ENCODE data around the gene SNRPD3. TPM values are rescaled to one million over a fixed set of nuclear protein-coding genes. Genes with fewer than 3 reads are reported as not detected.

The SNRPD3 gene
- total RNA-seq, 2 donors from 2014 or later, result 71.4 to 142 TPM

DNA sequence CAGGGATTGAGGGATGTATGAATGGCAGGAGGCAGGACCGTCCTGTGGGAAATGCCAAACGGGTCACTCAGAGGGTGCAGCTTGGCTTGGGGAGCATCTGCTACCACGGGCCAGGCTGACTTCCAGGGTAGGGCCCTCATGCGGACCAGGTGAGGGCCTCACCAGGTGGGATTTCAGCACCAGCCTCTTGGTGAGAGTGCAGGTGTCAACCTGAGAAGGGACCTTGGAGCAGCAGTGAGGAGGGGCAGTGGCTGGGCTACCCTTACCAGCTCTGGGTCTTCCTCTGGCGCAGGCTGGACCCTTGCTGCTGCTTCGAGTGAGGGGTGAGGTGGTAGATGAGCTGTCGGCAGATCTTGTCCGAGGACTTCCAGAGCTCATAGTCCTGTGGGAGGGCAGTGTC, 32.1 kb downstream of the SNRPD3 start:
- DNase-seq, result no peak
- no peak overlapping the region for H3K9ac ChIP-seq (ENCODE audit: low read depth in 2 of 2, low read length in 2 of 2)
- no peak overlapping the region for H3K27ac ChIP-seq
- no peaks in the 10 kb centered on the region for H3K36me3 ChIP-seq
- H3K27me3 ChIP-seq, result no peaks in the 10 kb centered on the region
- TF ChIP-seq, protein P1, sequence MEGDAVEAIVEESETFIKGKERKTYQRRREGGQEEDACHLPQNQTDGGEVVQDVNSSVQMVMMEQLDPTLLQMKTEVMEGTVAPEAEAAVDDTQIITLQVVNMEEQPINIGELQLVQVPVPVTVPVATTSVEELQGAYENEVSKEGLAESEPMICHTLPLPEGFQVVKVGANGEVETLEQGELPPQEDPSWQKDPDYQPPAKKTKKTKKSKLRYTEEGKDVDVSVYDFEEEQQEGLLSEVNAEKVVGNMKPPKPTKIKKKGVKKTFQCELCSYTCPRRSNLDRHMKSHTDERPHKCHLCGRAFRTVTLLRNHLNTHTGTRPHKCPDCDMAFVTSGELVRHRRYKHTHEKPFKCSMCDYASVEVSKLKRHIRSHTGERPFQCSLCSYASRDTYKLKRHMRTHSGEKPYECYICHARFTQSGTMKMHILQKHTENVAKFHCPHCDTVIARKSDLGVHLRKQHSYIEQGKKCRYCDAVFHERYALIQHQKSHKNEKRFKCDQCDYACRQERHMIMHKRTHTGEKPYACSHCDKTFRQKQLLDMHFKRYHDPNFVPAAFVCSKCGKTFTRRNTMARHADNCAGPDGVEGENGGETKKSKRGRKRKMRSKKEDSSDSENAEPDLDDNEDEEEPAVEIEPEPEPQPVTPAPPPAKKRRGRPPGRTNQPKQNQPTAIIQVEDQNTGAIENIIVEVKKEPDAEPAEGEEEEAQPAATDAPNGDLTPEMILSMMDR (IDR thresholded peaks at IDR 0.05), result no peak
- no peaks in the 10 kb centered on the region for H3K4me1 ChIP-seq
- intact Hi-C loops (cut with DNase I), result no loop called here
- no peaks in the 10 kb centered on the region for H3K9me3 ChIP-seq
- no peak overlapping the region for H3K4me3 ChIP-seq

DNA sequence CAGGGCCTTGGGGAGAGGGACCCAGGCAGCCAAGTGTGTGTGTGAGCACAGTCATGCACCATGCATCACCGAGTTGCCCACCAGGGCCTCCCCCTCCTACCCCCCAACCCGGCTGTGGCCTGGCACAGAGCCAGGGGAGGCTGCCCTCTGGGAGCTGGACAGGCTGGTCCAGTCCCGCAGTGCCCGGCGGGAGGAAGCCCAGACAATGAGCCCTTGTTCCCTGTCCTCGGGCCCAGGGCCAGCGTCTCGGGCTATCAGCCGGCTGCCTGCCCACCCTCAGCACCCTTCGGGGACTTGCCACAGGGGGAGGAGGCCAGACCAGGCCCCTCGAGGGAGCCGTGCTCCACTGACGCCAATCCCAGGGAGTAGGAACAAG, 32.6 kb downstream of the SNRPD3 start:
- H3K4me3 ChIP-seq, result no peak overlapping the region
- TF ChIP-seq, protein P1 (IDR thresholded peaks at IDR 0.05), result no peak
- DNase-seq, result no peak
- no peak overlapping the region for H3K9ac ChIP-seq (ENCODE audit: low read depth in 2 of 2, low read length in 2 of 2)
- H3K27ac ChIP-seq, result no peak overlapping the region
- H3K4me1 ChIP-seq, result no peaks in the 10 kb centered on the region
- intact Hi-C loops (cut with DNase I), result no loop called here
- H3K27me3 ChIP-seq, result no peaks in the 10 kb centered on the region
- H3K9me3 ChIP-seq, result no peaks in the 10 kb centered on the region
- H3K36me3 ChIP-seq, result no peaks in the 10 kb centered on the region

DNA sequence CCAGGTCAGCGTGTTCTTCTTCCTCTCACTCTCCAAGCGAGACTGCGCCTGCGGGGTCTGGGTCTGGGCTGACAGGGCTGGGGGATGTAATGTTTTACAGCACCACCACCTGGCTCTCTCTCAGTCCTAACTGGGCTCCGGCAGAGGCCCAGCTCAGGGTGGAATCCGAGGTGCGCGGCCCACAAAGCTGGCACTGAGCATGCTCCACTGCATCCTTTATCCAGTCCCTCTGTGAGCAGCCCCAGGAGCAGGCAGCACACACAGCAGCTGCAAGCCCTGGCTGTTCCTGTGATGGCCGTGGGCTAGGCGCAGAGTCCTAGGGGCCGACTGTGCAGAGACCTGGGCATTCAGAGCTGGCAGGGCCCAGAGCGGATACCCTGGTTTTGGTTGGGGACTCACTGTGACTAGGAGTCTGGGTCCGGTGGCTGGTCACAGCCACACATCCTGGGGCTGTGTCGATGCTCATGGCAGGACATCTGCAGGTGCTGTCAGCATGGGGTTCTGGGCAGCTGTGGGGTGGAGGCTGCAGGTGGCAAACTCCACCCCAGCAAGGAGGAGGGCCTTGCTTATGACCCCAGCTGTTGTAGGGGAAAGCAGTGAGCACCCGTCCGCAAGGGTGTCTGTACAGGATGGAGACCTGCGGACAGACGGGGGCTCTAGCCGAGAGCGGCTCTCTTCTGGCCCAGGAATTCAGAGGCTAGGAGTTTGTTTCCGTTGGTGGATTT, 33.1 kb downstream of the SNRPD3 start:
- Histone ChIP-seq H3K27me3 (no peaks in the 10 kb centered on the region), H3K4me3 (no peak overlapping the region), H3K4me1 (no peaks in the 10 kb centered on the region), H3K9me3 (no peaks in the 10 kb centered on the region), H3K36me3 (no peaks in the 10 kb centered on the region), H3K9ac (ENCODE audit: low read depth in 2 of 2, low read length in 2 of 2) (no peak overlapping the region), H3K27ac (no peak overlapping the region)
- TF ChIP-seq, protein P1 (IDR thresholded peaks at IDR 0.05), result no peak
- intact Hi-C loops (cut with DNase I), result no loop called here
- no peak for DNase-seq

DNA sequence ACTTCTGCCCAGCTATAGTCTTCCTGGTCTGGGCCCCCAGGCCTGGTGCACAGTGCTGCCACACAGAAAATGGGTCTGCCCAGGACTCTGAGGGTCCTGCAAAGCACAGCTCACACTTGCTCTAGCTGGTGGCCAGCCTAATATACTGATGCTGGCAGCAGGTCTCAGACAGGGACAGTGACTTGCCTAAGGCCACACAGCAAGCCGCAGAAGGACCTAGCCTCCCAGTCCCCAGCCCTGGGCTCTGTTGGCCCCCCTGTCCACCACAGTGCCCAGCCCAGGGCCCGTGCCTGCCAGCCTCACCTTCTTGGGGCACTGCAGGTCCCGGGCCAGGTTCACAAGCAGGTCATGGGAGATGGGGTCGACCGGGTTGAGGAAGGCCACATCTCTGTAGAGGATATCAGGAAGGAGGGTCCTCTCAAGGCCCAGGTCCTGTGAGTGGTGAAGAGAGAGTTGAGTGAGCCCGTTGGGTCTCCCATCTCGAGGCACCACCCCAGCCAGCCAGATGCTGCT, 33.8 kb downstream of the SNRPD3 start:
- no peaks in the 10 kb centered on the region for H3K27me3 ChIP-seq
- TF ChIP-seq, protein P1 (IDR thresholded peaks at IDR 0.05), result no peak
- no peaks in the 10 kb centered on the region for H3K4me1 ChIP-seq
- H3K9me3 ChIP-seq, result no peaks in the 10 kb centered on the region
- intact Hi-C loops (cut with DNase I), result no loop called here
- H3K36me3 ChIP-seq, result no peaks in the 10 kb centered on the region
- H3K9ac ChIP-seq (ENCODE audit: low read depth in 2 of 2, low read length in 2 of 2), result no peak overlapping the region
- H3K27ac ChIP-seq, result no peak overlapping the region
- no peak for DNase-seq
- H3K4me3 ChIP-seq, result no peak overlapping the region

DNA sequence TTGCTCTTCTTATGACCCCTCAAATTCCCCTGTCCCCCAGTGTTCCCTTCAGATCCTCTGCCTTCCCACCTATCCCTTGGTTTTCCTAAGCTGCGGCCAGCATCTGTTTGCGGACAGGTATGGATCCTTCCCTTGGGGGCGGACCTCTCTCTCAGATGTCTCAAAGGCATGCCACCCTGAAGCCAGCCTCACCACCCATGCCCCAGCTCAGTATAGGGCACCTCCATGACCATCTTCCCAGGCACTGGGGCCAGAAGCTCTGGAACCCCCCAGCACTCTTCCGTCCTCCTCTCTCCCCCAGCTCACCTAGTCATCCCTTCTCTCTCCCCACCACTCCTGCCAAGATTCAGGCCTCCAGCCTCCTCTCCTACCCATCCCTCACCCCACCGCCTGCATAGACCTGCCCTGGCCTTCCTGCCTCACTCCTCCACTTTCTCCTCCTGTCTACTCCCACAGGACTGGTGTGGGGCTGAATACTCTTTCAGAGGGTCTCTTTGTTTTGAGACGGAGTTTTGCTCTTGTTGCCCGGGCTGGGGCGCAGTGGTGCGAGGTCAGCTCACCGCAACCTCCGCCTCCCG, 34.9 kb downstream of the SNRPD3 start:
- no peak overlapping the region for H3K27ac ChIP-seq
- no peak overlapping the region for H3K9ac ChIP-seq (ENCODE audit: low read depth in 2 of 2, low read length in 2 of 2)
- H3K36me3 ChIP-seq, result no peaks in the 10 kb centered on the region
- H3K4me3 ChIP-seq, result no peak overlapping the region
- no peak for DNase-seq
- intact Hi-C loops (cut with DNase I), result no loop called here
- H3K4me1 ChIP-seq, result no peaks in the 10 kb centered on the region
- TF ChIP-seq, protein P1 (IDR thresholded peaks at IDR 0.05), result no peak
- no peaks in the 10 kb centered on the region for H3K9me3 ChIP-seq
- H3K27me3 ChIP-seq, result no peaks in the 10 kb centered on the region

Data from colonic mucosa (tissue), 4 donors.